RWPE1 (cell line): Measurements from ENCODE around the gene PDE4B.

Source experiments
- CTCF ChIA-PET: fragments of 350-600 bp; sonication (Branson Sonifier 250); formaldehyde crosslinking; extraction: SDS; loops from one replicate; lab custom pipeline; 2021; lab: Yijun Ruan, JAX
- POLR2A ChIA-PET: fragments of 400-600 bp; formaldehyde crosslinking; extraction: SDS; loops from one replicate; lab custom pipeline; 2020; ENCODE audit warnings: antibody characterized with exemption; ENCODE audit not compliant: low non-redundant PET; lab: Yijun Ruan, JAX
- DNase-seq: peaks from one replicate; pipeline ENCODE4 v3.0.0; 2012; ENCODE audit warnings: low spot score
- H3K27ac ChIP-seq: fragments of 450-650 bp; 2 replicates; pipeline ENCODE4 v1.5.1; 2017
- TF ChIP-seq, protein P1 (sequence below): fragments of 450-650 bp; conservative IDR thresholded peaks from 2 replicates; pipeline ENCODE4 v1.5.1; 2017; ENCODE audit warnings: low read depth, mild to moderate bottlenecking

PDE4B gene

DNA sequence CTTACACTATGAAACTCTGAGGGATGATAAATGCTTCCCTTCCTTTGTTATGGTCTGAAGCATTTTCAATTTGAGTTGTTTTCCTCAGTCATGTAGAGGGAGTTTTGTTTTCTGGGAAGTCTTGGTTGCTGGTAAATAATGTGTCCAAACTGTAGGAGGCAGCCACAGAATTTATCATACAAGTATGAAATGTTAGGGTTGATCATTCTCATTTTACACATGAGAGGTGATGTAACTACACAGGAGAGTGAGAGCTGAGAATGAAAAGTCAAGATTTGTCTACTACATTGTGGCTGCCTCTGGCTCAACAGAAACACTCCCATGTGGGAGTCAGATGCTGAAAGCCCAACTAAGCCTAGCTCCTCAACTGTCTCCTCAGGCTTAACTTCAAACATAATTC, 558.8 kb downstream of the PDE4B start:
- POLR2A ChIA-PET: no interaction called here
- H3K27ac ChIP-seq: no peak overlapping the region
- TF ChIP-seq, protein P1, sequence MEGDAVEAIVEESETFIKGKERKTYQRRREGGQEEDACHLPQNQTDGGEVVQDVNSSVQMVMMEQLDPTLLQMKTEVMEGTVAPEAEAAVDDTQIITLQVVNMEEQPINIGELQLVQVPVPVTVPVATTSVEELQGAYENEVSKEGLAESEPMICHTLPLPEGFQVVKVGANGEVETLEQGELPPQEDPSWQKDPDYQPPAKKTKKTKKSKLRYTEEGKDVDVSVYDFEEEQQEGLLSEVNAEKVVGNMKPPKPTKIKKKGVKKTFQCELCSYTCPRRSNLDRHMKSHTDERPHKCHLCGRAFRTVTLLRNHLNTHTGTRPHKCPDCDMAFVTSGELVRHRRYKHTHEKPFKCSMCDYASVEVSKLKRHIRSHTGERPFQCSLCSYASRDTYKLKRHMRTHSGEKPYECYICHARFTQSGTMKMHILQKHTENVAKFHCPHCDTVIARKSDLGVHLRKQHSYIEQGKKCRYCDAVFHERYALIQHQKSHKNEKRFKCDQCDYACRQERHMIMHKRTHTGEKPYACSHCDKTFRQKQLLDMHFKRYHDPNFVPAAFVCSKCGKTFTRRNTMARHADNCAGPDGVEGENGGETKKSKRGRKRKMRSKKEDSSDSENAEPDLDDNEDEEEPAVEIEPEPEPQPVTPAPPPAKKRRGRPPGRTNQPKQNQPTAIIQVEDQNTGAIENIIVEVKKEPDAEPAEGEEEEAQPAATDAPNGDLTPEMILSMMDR: no peak
- no peak for DNase-seq
- CTCF ChIA-PET: no interaction called here

DNA sequence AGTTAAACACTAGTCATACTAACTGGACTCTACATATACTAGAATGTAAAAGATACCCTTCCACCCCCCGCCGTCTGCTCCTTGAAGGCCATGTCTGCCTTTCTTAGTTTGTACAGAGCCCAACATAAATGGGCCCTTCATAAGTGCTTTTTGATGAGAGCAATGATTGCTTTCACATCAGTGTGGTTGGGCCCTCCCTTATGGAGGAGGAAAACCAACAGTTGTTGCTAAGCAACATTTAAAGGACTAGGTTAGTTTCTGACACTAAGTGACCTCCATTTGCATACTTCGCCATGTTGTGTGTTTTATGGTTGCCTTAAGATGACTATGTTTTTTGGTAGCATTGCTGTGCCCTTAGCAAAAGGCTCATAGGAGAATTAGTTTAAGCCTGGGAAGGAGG, 559.2 kb downstream of the PDE4B start:
- TF ChIP-seq, protein P1: no peak
- H3K27ac ChIP-seq: no peak overlapping the region

DNA sequence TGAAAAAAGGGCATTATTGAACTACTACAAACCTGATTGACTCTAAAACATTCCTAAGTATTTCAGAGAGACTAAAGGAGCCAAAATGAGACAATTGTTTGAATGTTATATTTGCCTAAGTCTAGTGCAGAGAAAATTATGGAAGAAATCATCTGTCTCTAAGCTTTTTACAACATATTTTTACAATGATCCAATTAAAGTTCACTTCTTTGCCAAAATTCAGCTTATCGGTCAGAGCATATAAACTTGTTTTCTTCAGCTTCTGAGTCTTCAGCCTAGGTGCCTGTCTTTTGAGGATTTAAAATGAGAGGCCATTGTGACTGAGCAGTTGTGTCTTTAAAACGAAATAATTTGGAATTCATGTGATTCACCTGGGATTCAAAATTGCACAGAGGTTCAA, 560.1 kb downstream of the PDE4B start:
- TF ChIP-seq, protein P1: no peak
- DNase-seq: no peak
- no peak overlapping the region for H3K27ac ChIP-seq
- ChIA-PET CTCF (no interaction called here), POLR2A (no interaction called here)

More for the DNA sequence above, 559.2 kb downstream of the PDE4B start:
- ChIA-PET CTCF (no interaction called here), POLR2A (no interaction called here)
- DNase-seq: no peak

DNA sequence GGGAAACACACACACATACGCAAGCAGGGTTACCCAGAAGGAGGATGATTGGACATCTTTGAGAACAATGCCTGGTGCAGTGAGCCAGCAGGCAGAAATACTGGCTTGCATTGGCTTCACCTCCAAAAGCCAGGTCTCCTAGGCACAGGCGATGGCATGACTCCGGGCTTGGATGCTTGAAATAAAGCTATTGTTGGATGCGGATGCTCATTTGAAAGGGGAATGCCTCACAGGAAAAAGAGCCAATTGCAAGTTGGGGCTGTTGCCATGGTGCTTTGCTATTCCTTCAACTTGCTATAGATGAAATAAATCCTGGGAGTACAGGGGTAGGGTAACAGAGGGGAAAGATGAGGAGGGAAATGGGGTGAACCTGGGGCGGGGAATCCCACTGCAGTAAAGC, 560.6 kb downstream of the PDE4B start:
- TF ChIP-seq, protein P1: no peak
- POLR2A ChIA-PET: no interaction called here
- DNase-seq: no peak
- no peak overlapping the region for H3K27ac ChIP-seq
- CTCF ChIA-PET: interaction anchor here (0.7 kb wide), 1 partner anchor 1204 kb away, joined by 3 read pairs; no protein-coding TSS in a partner anchor

DNA sequence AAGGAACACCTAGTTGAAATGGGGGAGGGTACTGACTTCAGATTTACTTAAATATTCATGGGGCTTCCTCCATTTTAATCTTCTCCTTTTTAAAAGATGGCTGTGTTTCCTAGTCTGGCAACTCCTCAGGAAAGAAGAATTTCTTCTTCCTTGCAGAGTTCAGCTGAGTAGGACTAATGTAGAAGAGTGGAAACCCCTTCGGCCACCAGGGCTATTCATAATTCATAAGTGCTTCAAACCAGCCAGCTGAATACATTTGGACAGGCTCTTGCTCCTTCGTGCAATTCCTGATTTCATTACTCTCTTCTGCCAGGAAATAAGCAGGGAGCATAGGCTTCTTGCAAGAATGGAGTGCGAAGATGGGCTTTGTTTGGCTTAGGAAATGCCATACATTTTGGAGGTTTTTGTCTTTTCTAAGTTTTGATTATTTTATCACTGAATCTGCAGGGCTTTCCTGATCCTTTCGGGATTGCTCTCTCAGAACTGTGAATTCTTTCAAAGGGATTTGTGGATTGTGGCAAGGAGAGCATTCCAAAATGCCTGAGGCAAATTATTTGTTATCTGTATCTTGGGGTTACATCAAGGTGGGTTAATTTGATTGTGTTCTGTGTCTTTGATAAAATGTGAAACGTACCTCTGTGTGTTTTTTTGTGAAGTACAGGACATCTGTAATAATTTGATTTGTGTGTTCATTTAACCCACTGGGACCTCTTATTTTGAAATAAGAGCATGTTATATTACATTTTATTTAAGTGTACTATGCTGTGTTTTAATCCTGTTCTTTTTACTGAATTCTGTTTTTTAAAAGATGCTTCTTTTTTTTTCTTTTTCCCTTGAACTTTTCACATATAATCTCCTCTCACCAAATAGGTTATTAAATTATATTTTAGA, 561.9 kb downstream of the PDE4B start:
- POLR2A ChIA-PET: no interaction called here
- DNase-seq: no peak
- TF ChIP-seq, protein P1: no peak
- H3K27ac ChIP-seq: no peak overlapping the region
- CTCF ChIA-PET: interaction anchor here (0.7 to 0.9 kb wide), 2 partner anchors 11 kb away, joined by 4 read pairs; no protein-coding TSS in a partner anchor

DNA sequence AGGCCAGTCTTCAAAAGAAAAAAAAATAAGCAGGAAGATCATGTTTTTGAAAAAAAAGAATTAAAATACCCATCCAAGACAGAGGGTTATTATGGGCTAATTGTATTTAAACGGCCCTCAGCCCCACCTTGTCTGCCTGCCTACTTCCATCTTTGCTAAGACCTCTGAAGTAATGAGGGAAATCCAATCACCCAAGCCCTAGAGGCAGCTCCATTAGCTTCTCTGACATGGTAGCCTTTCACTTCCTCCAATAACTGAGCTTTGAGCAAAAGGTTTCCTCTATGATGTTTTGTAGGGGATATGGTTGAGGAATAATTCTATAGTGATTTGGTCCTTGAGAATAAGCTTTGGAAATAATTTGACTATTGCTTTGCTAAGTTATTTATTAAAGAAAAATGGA, 563.1 kb downstream of the PDE4B start:
- ChIA-PET POLR2A (no interaction called here), CTCF (interaction anchor here (0.9 kb wide), 1 partner anchor 12 kb away, joined by 4 read pairs; no protein-coding TSS in a partner anchor)
- TF ChIP-seq, protein P1: no peak
- no peak overlapping the region for H3K27ac ChIP-seq
- no peak for DNase-seq
